Transverse colon (tissue), 4 donors: Measurements from ENCODE around the gene AK9. TPM values are rescaled to one million over a fixed set of nuclear protein-coding genes. Genes with fewer than 3 reads are reported as not detected.

Source experiments
- DNase-seq: peaks from one replicate; pipeline ENCODE4 v3.0.0-alpha.2; 2019
- H3K27ac ChIP-seq, 4 donors: fragments of 200-600 bp; sonication (generic); 2 replicates each; pipeline ENCODE4 v1.5.1; 2016 to 2018; ENCODE audit warnings: inconsistent platforms in 4 of 4
- H3K27me3 ChIP-seq: fragments of 200-600 bp; sonication (generic); 2 replicates; pipeline ENCODE4 v1.5.1; 2017; ENCODE audit warnings: inconsistent platforms
- H3K36me3 ChIP-seq, 4 donors: fragments of 200-600 bp; sonication (generic); 2 replicates each; pipeline ENCODE4 v1.5.1; 2017 to 2019; ENCODE audit warnings: inconsistent platforms in 4 of 4
- H3K4me1 ChIP-seq, 4 donors: fragments of 200-600 bp; sonication (generic); 2 replicates each; pipeline ENCODE4 v1.5.1; 2017 to 2020; ENCODE audit warnings: inconsistent platforms in 4 of 4
- H3K4me3 ChIP-seq, 4 donors: fragments of 200-600 bp; sonication (generic); 1 replicate in 1 of 4; 2 replicates in 3 of 4; pipeline versions ENCODE4 v1.5.1 to v1.6.1; 2017 to 2019; ENCODE audit warnings: inconsistent platforms in 4 of 4
- H3K9me3 ChIP-seq, 2 donors: fragments of 200-600 bp; sonication (generic); 2 replicates each; pipeline ENCODE4 v1.5.1; 2017 to 2019; ENCODE audit warnings: inconsistent platforms in 2 of 2
- EP300 ChIP-seq: sonication (generic); formaldehyde crosslinking; IDR thresholded peaks from one replicate; pipeline ENCODE4 v1.6.1; 2017; ENCODE audit warnings: antibody characterized with exemption, low read depth
- POLR2A ChIP-seq: fragments of 450-650 bp; IDR thresholded peaks from one replicate; pipeline ENCODE4 v1.6.1; 2016; ENCODE audit warnings: antibody characterized with exemption, mild to moderate bottlenecking, moderate library complexity
- POLR2AphosphoS5 ChIP-seq, 3 donors: sonication (generic); formaldehyde crosslinking; IDR thresholded peaks; one replicate each; pipeline ENCODE4 v1.6.1; 2016; ENCODE audit warnings: antibody characterized with exemption in 3 of 3
- WGBS, 2 donors: methylation state at CpG; one replicate each; pipeline ENCODE4 v1.1.5; 2018; ENCODE audit warnings: low coverage in 1 of 2; 5-methylcytosine and 5-hydroxymethylcytosine counted together
- in situ Hi-C, 4 donors: fragments of 200-750 bp; cut with MboI; loops; one replicate each; pipeline versions ENCODE4 v1.15.0 to v1.15.1; 2017; ENCODE audit warnings: low sequenced_read_pairs in 3 of 4, low pct_ligation_motif_present in 1 of 4, low pct_unique_long_range_greater_than_20kb in 1 of 4
- intact Hi-C: fragments of 100-400 bp; cut with DNase I; formaldehyde crosslinking; loops from one replicate; pipeline ENCODE4 v1.15.1; 2023; ENCODE audit warnings: low total_unique reads
- total RNA-seq, 4 donors: library from RNA; depleted of rRNA; stranded (reverse); fragments of >200 nt; gene quantifications; one replicate each; pipeline ENCODE4 v1.1.0, GENCODE V29; 2016
- TF ChIP-seq, protein P1 (sequence below), 5 experiments: fragments of 200-600 bp in 3 of 5; fragments of 450-650 bp in 2 of 5; sonication (generic) in 3 of 5; IDR thresholded peaks; 1 replicate in 2 of 5; 2 replicates in 3 of 5; pipeline ENCODE4 v1.5.1; 2016 to 2017; ENCODE audit warnings: antibody characterized with exemption in 5 of 5, inconsistent platforms in 3 of 5, mild to moderate bottlenecking in 2 of 5, moderate library complexity in 1 of 5

AK9 gene
- total RNA-seq, 4 donors from 2014 or later: 12.0 to 32.0 (median 23.2) TPM

GRCh38 chr6:109662192-109662591, 28.8 kb downstream of the AK9 start:
- Histone ChIP-seq H3K27ac (no peak overlapping the region), H3K36me3 (no peaks in the 10 kb centered on the region), H3K4me3 (no peak overlapping the region), H3K27me3 (no peaks in the 10 kb centered on the region), H3K4me1 (no peaks in the 10 kb centered on the region), H3K9me3 (no peaks in the 10 kb centered on the region)
- in situ Hi-C loops (no loop called here), intact Hi-C loops (no loop called here)
- WGBS, 2 donors: 96 to 99% methylated on average over 2 of the region's 2 CpGs
- no peak for DNase-seq
- TF ChIP-seq, protein P1, sequence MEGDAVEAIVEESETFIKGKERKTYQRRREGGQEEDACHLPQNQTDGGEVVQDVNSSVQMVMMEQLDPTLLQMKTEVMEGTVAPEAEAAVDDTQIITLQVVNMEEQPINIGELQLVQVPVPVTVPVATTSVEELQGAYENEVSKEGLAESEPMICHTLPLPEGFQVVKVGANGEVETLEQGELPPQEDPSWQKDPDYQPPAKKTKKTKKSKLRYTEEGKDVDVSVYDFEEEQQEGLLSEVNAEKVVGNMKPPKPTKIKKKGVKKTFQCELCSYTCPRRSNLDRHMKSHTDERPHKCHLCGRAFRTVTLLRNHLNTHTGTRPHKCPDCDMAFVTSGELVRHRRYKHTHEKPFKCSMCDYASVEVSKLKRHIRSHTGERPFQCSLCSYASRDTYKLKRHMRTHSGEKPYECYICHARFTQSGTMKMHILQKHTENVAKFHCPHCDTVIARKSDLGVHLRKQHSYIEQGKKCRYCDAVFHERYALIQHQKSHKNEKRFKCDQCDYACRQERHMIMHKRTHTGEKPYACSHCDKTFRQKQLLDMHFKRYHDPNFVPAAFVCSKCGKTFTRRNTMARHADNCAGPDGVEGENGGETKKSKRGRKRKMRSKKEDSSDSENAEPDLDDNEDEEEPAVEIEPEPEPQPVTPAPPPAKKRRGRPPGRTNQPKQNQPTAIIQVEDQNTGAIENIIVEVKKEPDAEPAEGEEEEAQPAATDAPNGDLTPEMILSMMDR (IDR thresholded peaks at IDR 0.05): no peak
- TF ChIP-seq POLR2A: no peak
- no peak for TF ChIP-seq EP300
- no peak for TF ChIP-seq POLR2AphosphoS5 (IDR thresholded peaks at IDR 0.05)

GRCh38 chr6:109660526-109661320, 30.3 kb downstream of the AK9 start:
- no peak overlapping the region for H3K4me3 ChIP-seq
- no peaks in the 10 kb centered on the region for H3K36me3 ChIP-seq
- no peaks in the 10 kb centered on the region for H3K4me1 ChIP-seq
- TF ChIP-seq, protein P1 (IDR thresholded peaks at IDR 0.05): no peak
- TF ChIP-seq POLR2A (no peak), EP300 (no peak), POLR2AphosphoS5 (IDR thresholded peaks at IDR 0.05) (no peak)
- DNase-seq: no peak
- WGBS, 2 donors: 41 to 57% methylated on average over 1 of the region's 1 CpG
- intact Hi-C loops: no loop called here
- in situ Hi-C loops: no loop called here
- H3K27me3 ChIP-seq: no peaks in the 10 kb centered on the region
- no peak overlapping the region for H3K27ac ChIP-seq
- no peaks in the 10 kb centered on the region for H3K9me3 ChIP-seq

DNA sequence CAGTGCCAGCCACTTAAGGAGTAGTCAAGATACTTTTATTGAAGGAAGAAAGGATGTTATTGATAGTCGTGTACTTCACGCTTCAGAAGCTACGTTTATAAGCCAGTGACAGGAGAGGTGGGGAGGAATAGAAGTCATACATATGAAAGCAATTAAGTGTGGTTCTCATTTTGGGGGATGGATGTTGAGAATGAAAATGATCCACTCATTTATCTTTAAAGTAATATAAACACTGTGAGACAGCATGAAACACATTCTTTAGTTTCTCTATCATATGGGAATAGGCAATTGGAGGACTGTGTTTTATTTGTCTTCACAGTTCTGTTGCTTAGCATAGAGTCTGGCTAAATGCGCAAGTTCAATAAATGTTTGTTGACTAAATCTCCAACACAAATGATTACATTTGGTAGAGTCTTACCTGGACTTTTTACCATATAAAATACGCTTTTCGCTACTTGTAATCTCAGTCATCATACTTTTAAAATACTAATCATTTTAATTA, 35.2 kb downstream of the AK9 start:
- intact Hi-C loops (no loop called here), in situ Hi-C loops (no loop called here)
- Histone ChIP-seq H3K36me3 (no peaks in the 10 kb centered on the region), H3K27me3 (no peaks in the 10 kb centered on the region), H3K27ac (no peak overlapping the region), H3K9me3 (no peaks in the 10 kb centered on the region), H3K4me1 (no peaks in the 10 kb centered on the region), H3K4me3 (no peak overlapping the region)
- DNase-seq: no peak
- TF ChIP-seq, protein P1 (IDR thresholded peaks at IDR 0.05): no peak
- no peak for TF ChIP-seq POLR2AphosphoS5 (IDR thresholded peaks at IDR 0.05)
- 90 to 93% methylated on average over 6 of the region's 6 CpGs for WGBS, 2 donors

- H3K9me3 ChIP-seq: no peaks in the 10 kb centered on the region
- no peak overlapping the region for H3K27ac ChIP-seq
- TF ChIP-seq, protein P1 (IDR thresholded peaks at IDR 0.05): no peak
- TF ChIP-seq POLR2A (no peak), EP300 (no peak), POLR2AphosphoS5 (IDR thresholded peaks at IDR 0.05) (no peak)
- in situ Hi-C loops: no loop called here
- WGBS, 2 donors: 62 to 65% methylated on average over 5 of the region's 5 CpGs
- intact Hi-C loops: no loop called here
- H3K4me1 ChIP-seq: no peaks in the 10 kb centered on the region
- DNase-seq: no peak
- no peaks in the 10 kb centered on the region for H3K27me3 ChIP-seq
- no peak overlapping the region for H3K4me3 ChIP-seq
- H3K36me3 ChIP-seq: no peaks in the 10 kb centered on the region
Observed at GRCh38 chr6:109653264-109653663, 37.7 kb downstream of the AK9 start.
